Osteoblast (primary cell): Measurements from ENCODE around the gene MAFB. TPM values are rescaled to one million over a fixed set of nuclear protein-coding genes. Genes with fewer than 3 reads are reported as not detected.

Experiments
- DNase-seq: peaks from one replicate; pipeline ENCODE4 v3.0.0; 2011; ENCODE audit warnings: low spot score, mixed read lengths; ENCODE audit not compliant: insufficient read length; ENCODE audit errors: missing footprints
- H2AFZ ChIP-seq: 2 replicates; pipeline ENCODE4 v1.6.0; 2011; ENCODE audit warnings: mild to moderate bottlenecking, low read length
- H3K27ac ChIP-seq: 2 replicates; pipeline ENCODE4 v1.5.1; 2011; ENCODE audit warnings: mild to moderate bottlenecking, low read depth, low read length, moderate library complexity
- H3K27me3 ChIP-seq: 2 replicates; pipeline ENCODE4 v1.6.0; 2012; ENCODE audit warnings: mild to moderate bottlenecking, control low read depth, inconsistent platforms, low read length, moderate library complexity; ENCODE audit not compliant: insufficient read depth
- H3K36me3 ChIP-seq: 2 replicates; pipeline ENCODE4 v1.5.1; 2011; ENCODE audit warnings: mild to moderate bottlenecking, low read length, control low read depth, moderate library complexity; ENCODE audit not compliant: insufficient read depth
- H3K4me1 ChIP-seq: 2 replicates; pipeline ENCODE4 v1.5.1; 2011; ENCODE audit warnings: mild to moderate bottlenecking, low read length, control low read depth, moderate library complexity; ENCODE audit not compliant: insufficient read depth
- H3K4me2 ChIP-seq: 2 replicates; pipeline ENCODE4 v1.6.0; 2011; ENCODE audit warnings: mild to moderate bottlenecking, low read length; ENCODE audit not compliant: insufficient read depth
- H3K4me3 ChIP-seq: fragments of 200-600 bp; sonication (generic); 3 replicates; pipeline ENCODE4 v1.5.1; 2012; ENCODE audit warnings: mild to moderate bottlenecking, low read length, inconsistent platforms; ENCODE audit not compliant: insufficient read depth
- H3K79me2 ChIP-seq: 2 replicates; pipeline ENCODE4 v1.6.0; 2012; ENCODE audit warnings: mild to moderate bottlenecking, low read length, control low read depth, inconsistent platforms; ENCODE audit not compliant: insufficient read depth
- H3K9me3 ChIP-seq: 2 replicates; pipeline ENCODE4 v1.5.1; 2011; ENCODE audit warnings: low read depth, low read length, control low read depth
- H4K20me1 ChIP-seq: 2 replicates; pipeline ENCODE4 v1.6.0; 2012; ENCODE audit warnings: mild to moderate bottlenecking, low read length, control low read depth; ENCODE audit not compliant: insufficient read depth
- CTCF ChIP-seq: IDR thresholded peaks from 2 replicates; pipeline ENCODE4 v1.5.1; 2011; ENCODE audit warnings: mild to moderate bottlenecking, low read depth, low read length, moderate library complexity; ENCODE audit errors: extremely low read depth
- total RNA-seq: library from RNA; depleted of rRNA; stranded (reverse); fragments of >200 nt; gene quantifications from 2 replicates; pipeline ENCODE4 v1.2.3, GENCODE V29; 2012

MAFB gene
- total RNA-seq, 1 donor = 12.7 TPM

GRCh38 chr20:40715491-40715890 is 26.5 kb upstream of the MAFB start:
- TF ChIP-seq CTCF = no peak
- H2AFZ ChIP-seq = no peak overlapping the region
- no peak overlapping the region for H3K4me2 ChIP-seq
- H3K4me3 ChIP-seq = no peak overlapping the region
- no peak for DNase-seq
- no peak overlapping the region for H3K27ac ChIP-seq
- no peaks in the 10 kb centered on the region for H4K20me1 ChIP-seq
- no peaks in the 10 kb centered on the region for H3K36me3 ChIP-seq
- H3K27me3 ChIP-seq = peaks cover 7% of the 10 kb centered on the region
- no peaks in the 10 kb centered on the region for H3K9me3 ChIP-seq
- H3K4me1 ChIP-seq = no peaks in the 10 kb centered on the region
- H3K79me2 ChIP-seq = no peaks in the 10 kb centered on the region

- Histone ChIP-seq H3K4me1 (no peaks in the 10 kb centered on the region), H3K79me2 (no peaks in the 10 kb centered on the region), H3K27me3 (peaks cover 7% of the 10 kb centered on the region), H3K36me3 (no peaks in the 10 kb centered on the region), H3K4me3 (no peak overlapping the region), H2AFZ (no peak overlapping the region), H4K20me1 (no peaks in the 10 kb centered on the region), H3K9me3 (no peaks in the 10 kb centered on the region), H3K4me2 (no peak overlapping the region), H3K27ac (no peak overlapping the region)
- TF ChIP-seq CTCF = no peak
- DNase-seq = no peak
These were observed 25.9 kb upstream of the MAFB start for GRCh38 chr20:40714916-40715315.

GRCh38 chr20:40714109-40714508 is 25.1 kb upstream of the MAFB start:
- Histone ChIP-seq H4K20me1 (no peaks in the 10 kb centered on the region), H3K4me2 (no peak overlapping the region), H3K27ac (no peak overlapping the region), H3K4me3 (no peak overlapping the region), H3K79me2 (no peaks in the 10 kb centered on the region), H3K36me3 (no peaks in the 10 kb centered on the region), H2AFZ (no peak overlapping the region), H3K27me3 (peaks cover 10% of the 10 kb centered on the region), H3K9me3 (no peaks in the 10 kb centered on the region), H3K4me1 (no peaks in the 10 kb centered on the region)
- no peak for TF ChIP-seq CTCF
- no peak for DNase-seq

GRCh38 chr20:40713508-40713907 is 24.5 kb upstream of the MAFB start:
- Histone ChIP-seq H3K79me2 (no peaks in the 10 kb centered on the region), H3K36me3 (no peaks in the 10 kb centered on the region), H3K4me3 (no peak overlapping the region), H3K4me1 (no peaks in the 10 kb centered on the region), H3K27me3 (peaks cover 13% of the 10 kb centered on the region), H3K4me2 (no peak overlapping the region), H2AFZ (no peak overlapping the region), H3K27ac (no peak overlapping the region), H4K20me1 (no peaks in the 10 kb centered on the region), H3K9me3 (no peaks in the 10 kb centered on the region)
- TF ChIP-seq CTCF = no peak
- DNase-seq = no peak
